GM18517 (cell line): ENCODE measurements around the gene MYO1A.
A peak's percentile ranks its signal among the peaks of the same experiment; 100 is the strongest.
"Not testable (repeated sequence)": the region's sequence is repeated elsewhere in the genome, so short reads cannot be mapped to it uniquely, and the experiment has no call there.

ENCODE experiments used
- ATAC-seq: cut with Tn5 transposase; IDR thresholded peaks from one replicate; pipeline ENCODE4 v1.9.1; 2021; ENCODE audit warnings: mild to moderate bottlenecking, moderate library complexity; ENCODE audit not compliant: unreplicated experiment

MYO1A gene

DNA sequence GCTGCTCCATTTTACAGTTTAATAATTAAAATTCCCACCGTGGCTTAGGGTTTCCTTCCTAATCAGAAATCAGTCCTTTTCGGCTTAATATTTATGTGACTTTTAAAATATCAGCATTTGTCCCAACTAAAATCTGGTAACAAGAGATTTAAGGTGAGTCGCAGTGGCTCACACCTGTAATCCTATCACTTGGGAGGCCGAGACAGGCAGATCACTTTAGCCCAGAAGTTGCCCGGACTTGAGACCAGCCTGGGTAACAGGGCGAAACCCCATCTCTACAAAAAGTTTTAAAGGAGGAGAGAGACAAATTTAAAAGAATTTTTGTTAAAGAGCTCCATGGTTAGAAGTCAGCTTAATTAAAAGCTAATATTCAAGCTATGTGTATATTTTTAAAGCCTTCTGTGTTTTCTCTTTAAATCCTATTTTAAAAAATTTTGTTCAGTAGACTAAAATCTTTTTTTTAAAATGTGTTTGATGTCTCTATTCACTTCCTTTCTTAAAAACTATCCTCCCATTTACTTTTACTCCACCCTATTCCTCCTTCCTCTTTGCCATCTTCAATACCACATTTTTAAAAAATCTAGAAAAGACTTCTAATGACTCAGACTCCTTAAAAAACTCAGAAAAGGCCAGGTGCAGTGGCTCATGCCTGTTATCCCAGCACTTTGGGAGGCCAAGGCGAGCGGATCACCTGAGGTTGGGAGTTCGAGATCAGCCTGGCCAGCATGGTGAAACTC, 29.8 kb downstream of the MYO1A start:
- no peak for ATAC-seq

DNA sequence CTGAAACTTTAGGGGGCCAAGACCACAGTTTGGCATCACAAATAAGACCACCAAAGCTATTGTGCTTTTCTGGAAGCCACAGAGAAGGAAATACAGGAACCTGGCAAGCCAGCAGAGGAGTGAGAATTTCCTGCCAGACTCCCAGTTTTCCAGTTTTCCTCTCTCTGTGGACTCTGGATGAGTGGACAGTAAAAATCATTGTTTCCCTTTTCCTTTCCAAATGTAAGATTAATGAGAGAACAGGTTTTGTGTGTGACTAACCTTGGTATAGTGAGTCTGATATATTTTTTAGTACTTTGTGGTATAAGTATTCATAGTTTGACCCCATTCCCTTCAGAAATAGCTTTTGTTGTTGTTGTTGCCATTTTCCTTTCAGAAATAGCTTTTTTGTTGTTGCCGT, 31.0 kb downstream of the MYO1A start:
- no peak for ATAC-seq

DNA sequence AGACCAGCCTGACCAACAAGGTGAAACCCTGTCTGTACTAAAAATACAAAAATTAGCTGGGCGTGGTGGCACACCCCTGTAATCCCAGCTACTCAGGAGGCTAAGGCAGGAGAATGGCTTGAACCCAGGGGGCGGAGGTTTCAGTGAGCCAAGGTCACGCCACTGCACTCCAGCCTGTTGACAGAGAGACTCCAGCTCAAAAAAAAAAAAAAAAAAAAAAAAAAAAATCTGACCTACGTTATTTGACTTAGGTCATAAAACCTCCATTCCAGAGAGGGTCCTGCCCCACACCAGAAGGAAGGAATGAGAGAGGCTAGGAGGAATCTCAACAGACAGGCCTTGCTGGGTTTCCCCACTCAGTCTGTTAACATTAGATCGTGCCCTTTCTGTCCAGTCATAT, 31.6 kb downstream of the MYO1A start:
- ATAC-seq = not testable (repeated sequence)

DNA sequence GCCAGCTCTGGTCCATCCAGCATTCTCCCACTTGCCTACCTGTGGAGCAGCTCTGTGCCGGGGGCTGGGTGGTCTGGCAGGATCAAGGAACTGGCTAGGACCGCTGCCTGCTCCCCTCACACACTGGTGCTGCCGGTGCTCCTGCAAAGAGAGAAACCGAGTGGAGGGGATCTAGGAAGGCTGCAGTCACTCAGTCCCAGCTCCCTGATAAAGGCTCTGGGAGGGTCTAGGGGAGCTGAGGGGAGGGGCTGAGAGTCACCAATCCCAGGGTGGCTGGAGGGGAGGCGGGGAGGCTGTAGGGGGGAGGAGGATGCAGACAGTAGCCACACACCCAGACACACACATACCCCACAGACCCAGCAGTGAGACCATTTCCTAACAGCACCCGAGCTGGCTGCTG, 33.6 kb downstream of the MYO1A start, which contains the start of gene TAC3:
TSS of gene TAC3 (minus strand) at position 182 of the 400 bp plus-strand sequence. CDS start 732 bp downstream, outside the sequence.
- no peak for ATAC-seq

DNA sequence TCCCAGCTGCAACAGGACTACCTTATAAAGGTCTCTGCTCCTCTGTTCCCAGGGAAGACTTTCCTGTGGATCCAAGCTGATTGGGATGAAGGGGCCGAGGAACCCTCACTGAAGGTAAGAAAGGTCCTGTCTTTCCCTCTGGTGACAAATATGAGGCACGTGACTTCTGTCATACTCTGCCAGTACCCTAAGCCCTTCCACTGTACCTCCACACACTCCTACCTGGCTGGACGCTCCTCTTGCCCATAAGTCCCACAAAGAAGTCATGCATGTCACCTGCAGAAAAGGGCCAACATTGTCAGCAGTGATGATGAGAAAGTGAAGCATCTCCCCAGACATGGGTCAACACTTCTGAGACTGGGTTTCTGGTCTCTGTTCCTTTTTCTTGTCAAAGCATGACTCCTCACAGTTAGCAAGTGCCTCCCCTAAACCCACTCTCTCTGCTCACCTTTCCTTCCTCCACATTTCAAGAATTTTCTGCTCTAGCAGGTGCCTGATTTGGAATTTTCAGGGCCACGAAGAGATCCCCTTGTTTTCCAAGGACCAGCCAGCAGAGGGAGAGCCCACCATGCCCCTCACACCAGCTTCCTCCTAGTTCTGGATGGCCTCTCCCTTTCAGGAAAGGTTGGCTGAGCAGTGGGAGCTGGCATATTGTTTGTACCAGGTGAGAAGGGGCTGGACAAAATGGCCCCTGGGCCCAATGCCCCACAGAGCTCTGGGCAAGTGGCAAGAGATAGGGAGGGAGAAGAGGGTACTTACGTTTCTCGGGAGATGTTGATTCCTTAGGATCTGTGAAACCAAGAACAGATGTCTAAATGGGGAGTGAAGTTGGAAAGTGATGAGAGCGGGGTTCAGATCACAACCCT, 37.1 kb downstream of the MYO1A start:
- ATAC-seq = peak; percentile 67

DNA sequence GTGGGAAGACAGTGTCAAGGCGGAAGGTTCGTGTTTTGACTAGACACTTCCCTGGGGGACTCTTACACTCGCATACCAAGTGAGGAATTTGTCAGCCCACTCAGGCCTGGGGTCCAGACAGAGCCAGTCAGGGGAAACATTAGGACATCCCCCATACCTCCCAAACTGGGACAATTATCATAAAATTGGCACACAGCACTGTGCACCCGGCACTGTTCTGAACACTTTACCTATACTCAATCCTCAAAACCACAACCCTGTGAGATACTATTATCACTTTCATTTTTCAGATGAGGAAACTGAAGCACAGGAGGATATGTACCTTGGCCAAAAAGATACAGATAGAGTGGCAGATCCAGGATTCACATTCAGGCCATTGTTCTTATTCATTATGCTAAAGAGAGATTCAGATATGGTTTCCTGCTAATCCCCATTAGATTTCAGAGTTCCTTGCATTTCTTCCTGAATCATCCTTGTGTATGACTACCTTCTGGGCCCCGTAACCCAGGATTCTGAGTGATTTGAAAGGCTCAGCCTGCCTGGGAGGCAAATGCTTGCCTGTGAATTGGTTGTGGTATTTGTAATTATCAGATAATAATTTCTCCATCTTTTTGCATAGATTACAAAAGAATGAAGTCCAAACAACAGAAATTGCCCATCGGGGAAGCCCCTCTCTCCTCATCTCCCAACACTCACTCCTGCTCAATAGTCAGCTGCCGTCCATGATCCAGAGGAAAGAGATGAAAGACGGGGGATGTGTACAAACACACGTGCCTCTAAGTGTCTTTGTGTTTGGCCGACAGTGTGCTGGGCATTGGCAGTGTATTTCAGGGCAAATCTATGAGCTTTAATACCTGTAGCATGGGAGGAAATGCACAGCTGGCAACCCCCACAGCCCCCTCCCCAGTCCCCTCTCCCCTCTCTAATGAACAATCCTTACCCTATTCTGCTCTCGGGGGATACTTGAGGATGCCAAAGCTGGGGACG, 38.2 kb downstream of the MYO1A start:
- ATAC-seq = no peak

DNA sequence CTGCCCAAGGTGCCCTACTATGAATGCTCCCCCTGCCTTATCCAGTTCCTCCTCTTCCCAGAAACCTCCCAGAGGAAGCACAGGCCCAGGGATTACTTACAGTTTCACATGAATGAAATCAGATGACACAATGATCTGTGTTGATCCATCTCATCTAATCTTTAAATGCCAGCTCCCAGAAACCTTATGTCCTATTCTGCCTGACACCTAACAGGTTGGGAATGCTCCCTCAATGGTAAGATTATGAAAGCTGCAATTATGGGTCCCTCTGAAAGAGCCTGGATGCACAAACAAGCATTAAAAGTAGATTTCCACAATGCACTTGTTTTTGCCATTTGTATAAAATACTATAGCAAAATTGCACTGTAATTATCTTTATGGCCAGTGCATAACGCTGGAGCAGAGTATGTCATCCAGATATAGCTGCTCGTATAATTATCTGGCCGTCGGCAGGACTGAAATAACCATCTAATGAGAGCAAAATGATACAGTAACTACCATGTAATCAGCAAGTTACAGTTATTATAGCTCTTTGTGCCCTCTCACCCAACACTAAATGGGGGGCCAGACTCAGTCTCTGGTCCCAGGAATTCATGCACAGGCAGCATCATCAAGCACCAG, 39.2 kb downstream of the MYO1A start:
- ATAC-seq = no peak

DNA sequence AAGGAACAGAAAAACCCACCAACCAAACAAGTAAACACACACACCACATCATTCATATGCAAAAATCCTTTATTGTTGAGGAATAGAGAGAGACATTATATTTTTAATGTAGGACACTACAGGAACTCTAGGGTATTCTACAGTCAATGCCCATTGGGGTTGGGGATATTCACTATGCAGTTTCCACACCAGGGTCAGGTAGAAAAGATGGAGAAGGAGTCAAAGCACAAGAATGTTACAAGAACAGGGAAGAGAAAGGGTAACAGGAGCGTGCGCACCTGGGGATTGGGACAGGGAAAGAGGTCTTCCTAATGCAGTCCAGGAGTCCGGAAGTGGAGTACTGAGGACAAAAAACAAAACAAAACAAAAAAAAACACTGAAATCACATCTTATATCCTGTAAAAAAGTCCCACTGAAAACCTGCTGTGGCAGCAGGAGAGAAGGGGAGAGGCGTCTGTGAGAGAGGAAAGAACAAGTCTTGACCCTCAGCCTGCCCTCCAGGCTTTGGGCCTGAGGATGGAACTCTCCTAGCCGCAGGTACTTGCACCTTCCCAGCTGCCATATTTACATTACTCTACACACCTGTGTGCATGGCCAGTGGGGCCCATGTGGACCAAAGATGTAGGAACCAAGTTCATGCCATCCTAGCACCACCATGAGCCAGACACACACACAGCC, 39.8 kb downstream of the MYO1A start:
- no peak for ATAC-seq

DNA sequence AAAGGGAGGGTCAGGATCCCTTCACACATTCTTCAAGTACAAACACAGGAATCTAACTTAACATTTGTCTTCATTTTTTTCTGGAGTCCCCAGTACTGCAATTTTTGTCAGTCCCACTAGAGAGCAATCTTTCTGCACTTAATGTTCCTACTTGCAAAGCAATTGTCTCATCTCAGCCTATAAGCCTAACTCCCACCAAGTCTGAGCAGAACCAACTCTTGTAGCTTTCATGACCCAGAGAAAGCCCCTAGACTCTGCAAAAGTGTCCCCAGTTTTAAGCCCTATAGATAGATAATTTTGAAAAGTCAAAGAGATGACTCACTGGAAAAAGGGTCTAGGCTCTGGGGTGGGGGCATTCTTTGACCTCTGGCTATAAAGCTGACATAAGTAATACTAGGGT, 41.8 kb downstream of the MYO1A start:
- no peak for ATAC-seq

DNA sequence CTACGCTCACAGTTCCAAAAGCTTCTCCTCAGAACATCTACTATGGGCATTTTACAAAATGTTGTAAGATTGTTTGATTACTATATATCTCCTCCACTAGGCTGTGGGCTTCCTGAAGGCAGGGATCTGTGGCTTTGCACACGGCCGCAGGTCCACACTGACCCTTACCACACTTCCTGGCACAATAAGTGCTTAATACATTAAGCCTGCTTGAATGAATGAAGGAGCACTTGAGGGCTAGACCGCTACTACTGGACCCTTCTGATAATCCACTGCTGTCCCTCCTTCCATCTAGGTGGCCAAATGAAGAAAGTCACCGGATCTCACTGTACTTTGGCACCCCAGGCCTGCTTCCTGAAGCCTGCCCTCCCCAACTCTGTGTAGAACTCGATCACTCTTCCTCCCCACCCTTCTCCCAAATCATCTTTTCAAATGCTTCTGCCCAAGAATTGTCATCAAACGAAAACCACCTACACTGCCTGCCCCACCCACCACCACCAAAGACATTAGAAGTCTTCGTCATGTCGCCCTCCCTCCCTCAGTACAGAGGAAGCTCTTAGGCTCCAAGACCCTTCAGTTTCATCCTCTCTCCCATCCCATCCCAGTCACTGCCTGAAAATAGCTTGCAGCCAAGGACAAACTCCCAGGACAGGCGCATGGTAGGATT, 43.0 kb downstream of the MYO1A start:
- ATAC-seq = no peak

DNA sequence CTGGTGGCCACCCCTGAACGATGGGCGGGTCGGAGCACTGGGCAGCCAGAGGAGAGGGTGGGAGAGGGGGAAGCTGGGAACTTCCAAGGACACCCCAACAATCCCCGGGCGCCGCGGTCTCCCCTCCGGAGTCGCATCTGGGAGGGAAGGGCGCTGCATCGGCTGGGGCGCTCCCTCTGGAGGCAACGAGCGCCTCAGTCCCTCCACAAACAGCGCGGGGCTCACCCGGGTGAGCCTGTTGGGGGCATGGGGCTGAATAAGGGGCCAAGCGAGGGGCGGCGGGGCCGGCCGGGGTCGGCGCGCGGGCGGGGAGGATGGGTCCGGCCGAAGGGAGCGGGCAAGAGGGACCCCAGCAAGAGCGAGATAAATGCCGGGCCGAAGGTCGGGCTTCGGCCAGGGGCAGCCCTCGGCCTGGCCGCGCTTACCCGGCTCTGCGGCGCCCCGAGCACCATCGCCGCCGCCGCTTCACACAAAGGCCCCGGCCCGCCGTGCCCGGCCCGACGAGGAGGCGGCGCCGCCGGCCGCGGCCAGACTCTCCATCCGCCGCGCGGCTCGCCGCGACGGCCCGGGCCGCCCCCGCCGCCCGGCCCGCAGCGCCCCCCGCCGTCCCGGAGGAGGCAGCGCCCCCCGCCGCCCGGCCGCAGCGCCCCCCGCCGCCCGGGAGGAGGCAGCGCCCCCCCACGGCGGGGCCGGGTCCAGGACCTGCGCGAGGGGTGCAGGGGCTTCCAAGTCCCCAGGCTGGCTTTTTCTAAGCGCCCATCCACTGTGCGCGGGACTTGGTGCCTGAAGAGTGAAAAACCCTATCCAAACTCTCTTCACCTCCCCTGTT, 43.7 kb downstream of the MYO1A start, which contains the start of gene ZBTB39:
TSS of gene ZBTB39 (minus strand) at position 567 of the 829 bp plus-strand sequence. CDS start 1,629 bp downstream, outside the sequence.
- no peak for ATAC-seq

DNA sequence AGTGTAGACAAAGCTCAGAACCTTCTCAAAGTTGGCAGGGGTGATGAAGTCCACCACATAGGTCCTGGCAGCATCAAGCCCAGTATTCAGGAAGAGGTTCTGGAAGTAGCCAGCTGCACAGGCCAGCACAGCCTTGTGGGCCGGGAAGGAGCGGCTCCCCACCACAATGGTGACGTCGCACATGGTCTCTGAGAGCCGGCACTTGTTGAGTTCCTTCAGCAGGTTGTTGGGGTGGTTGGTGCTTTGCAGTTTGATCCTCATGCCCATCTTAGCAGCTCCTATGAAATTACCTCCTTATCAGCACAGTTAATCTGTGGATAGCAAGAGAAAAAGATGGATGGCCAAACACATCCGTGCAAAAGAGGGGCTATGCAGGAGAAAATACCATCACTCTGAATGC, 45.3 kb downstream of the MYO1A start:
- no peak for ATAC-seq

DNA sequence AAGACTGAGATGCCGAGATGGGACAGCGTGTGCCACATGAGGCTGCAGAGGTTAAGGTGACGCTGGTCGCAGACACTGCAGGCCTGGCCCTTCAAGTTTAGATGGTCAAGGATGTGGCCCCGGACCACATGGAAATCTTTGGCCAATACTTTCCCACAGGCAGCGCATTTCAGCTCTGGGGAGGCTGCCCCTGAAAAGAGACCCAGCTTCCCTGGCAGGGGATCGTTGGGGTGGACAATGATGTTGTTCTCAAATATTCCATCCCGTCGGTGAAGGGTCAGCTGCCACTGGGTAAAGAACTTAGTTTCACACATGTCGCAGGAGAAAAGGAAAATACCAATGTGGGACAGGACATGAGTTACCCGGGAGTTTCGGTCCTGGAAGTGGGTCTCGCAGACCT, 46.5 kb downstream of the MYO1A start:
- no peak for ATAC-seq

DNA sequence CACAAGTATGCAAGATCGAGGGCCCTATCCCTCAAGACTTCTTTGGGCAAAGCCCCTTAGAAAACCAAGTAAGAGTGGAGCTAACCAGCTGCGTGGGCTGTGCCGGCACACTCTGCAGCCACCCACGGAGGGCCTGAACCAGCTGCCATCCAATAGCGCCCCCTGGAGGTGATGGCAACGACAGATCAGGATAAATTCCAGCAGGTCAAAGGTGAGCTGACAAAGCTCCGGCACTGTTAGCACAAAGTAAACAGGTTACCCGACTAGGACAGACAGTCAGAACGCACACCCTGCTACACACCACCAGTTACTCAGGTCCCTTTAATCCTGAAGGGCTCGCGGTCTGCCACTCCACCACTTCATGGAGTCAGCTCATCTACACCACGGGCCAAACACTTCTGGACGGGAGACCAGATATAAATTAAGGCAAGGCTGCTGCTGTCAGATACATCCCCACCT, 48.5 kb downstream of the MYO1A start:
- no peak for ATAC-seq

DNA sequence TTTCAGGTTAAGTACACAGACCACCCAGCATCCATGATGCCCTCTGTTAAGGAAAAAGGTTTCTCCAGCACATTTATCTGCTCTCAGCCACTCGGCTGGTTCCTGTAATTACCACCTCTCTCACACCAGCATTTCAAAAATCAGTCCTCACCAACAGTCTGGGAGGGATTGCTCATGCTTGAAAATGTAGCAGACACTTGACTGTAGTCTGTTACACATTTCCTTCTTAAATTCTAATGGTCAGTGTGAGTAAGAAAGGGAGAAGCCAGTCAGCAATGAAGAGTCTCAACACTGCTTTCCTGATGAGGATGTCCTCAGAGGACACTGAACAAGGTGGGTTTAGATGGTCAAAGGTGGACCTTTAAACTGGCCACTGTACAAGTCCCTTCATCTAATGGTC, 49.5 kb downstream of the MYO1A start:
- no peak for ATAC-seq

DNA sequence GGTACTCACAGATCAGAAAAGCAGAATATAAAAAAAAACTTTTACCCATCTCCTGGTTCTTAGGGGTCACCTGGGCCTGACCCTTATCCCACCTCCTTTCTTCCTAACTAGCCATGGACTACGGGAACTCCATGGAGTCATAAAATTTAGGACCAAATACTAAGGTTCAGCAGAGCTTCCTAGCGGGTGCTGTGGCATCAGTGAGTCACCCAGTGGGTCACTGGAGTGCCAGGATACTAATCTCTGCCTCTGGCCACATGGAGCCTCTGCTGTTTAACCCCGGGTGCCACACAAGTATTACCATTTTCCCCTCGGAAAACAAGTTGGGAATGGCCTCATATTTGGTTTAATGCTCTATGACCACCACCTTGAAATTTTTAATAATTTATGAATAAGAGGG, 50.5 kb downstream of the MYO1A start:
- ATAC-seq = no peak

DNA sequence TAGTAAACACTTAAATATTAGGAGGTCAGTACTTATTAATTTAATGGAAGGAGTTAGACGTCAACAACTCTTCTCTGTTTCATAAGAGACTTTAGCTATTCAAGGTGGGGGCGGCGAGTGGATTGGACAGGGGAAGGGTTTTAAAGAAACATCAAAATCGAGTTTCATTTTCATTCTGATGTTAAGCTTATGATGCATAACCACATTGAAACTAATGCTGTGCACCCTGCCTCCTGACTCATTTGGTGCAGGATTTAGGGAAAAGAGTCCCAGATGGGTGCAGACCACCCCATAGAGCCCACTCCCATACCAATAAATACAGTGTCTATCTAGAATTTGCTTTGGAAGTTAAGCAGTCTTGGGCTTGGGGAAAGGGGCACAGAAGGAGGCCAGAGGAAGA, 50.9 kb downstream of the MYO1A start:
- ATAC-seq = peak; percentile 85

DNA sequence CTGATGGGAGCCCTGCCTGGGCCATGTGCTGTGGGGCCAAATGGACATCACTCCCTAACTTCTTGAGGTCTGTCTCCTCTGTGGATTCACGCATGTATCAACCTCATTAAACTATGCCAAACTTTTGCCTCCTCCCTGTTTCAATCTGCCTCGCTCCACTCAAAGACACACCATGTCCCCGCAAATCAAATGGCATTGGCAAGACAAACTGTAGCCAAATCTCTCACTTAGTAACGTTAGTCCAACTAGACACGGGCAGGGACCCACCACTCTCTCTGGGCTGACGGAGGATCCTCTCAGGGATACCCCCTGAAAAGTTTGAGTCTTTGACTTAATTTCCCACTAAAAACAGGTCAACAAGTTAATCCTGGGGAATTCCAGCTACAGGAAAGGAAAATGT, 51.6 kb downstream of the MYO1A start:
- no peak for ATAC-seq
